Right forelimb (tissue), 1 donor: Measurements from ENCODE around the gene SMPX.

ENCODE experiments used
- DNase-seq: peaks from one replicate; pipeline ENCODE4 v3.0.0-alpha.2; 2018

The SMPX gene

GRCh38 chrX:21656587-21657317 is 101.2 kb downstream of the SMPX start:
- no peak for DNase-seq
